Tibial nerve (tissue), 4 donors: ENCODE measurements around the gene KRTAP10-8. TPM values are rescaled to one million over a fixed set of nuclear protein-coding genes. Genes with fewer than 3 reads are reported as not detected.

Experiments used
- DNase-seq, 2 donors: peaks; one replicate each; pipeline ENCODE4 v3.0.0-alpha.2; 2019; ENCODE audit warnings: low spot score in 2 of 2
- H3K27ac ChIP-seq, 4 donors: fragments of 200-600 bp; sonication (generic) in 3 of 4; one replicate each; pipeline ENCODE4 v1.5.1; 2017 to 2019; ENCODE audit warnings: mild to moderate bottlenecking in 1 of 4
- H3K27me3 ChIP-seq, 2 donors: fragments of 200-600 bp; sonication (generic) in 1 of 2; one replicate each; pipeline versions ENCODE4 v1.5.1 to v1.6.0; 2017 to 2019
- H3K36me3 ChIP-seq, 3 donors: fragments of 200-600 bp; sonication (generic); one replicate each; pipeline ENCODE4 v1.5.1; 2018 to 2019
- H3K4me1 ChIP-seq, 4 donors: fragments of 200-600 bp; sonication (generic) in 3 of 4; one replicate each; pipeline ENCODE4 v1.5.1; 2017 to 2019
- H3K4me3 ChIP-seq, 4 donors: fragments of 200-600 bp; sonication (generic) in 3 of 4; one replicate each; pipeline ENCODE4 v1.5.1; 2017 to 2019; ENCODE audit warnings: mild to moderate bottlenecking in 1 of 4, moderate library complexity in 1 of 4
- H3K9me3 ChIP-seq, 4 donors: fragments of 200-600 bp; sonication (generic) in 3 of 4; one replicate each; pipeline ENCODE4 v1.5.1; 2017 to 2019
- EP300 ChIP-seq, 2 donors: sonication (generic); formaldehyde crosslinking; IDR thresholded peaks; one replicate each; pipeline ENCODE4 v1.6.1; 2017; ENCODE audit warnings: antibody characterized with exemption in 2 of 2, mild to moderate bottlenecking in 1 of 2
- POLR2A ChIP-seq, 2 donors: fragments of 450-650 bp; IDR thresholded peaks; one replicate each; pipeline ENCODE4 v1.6.1; 2017; ENCODE audit warnings: antibody characterized with exemption in 2 of 2, mild to moderate bottlenecking in 2 of 2, moderate library complexity in 2 of 2
- WGBS, 2 donors: methylation state at CpG; one replicate each; pipeline ENCODE4 v1.1.5; 2018; 5-methylcytosine and 5-hydroxymethylcytosine counted together
- total RNA-seq, 4 donors: library from RNA; depleted of rRNA; stranded (reverse); fragments of >200 nt; gene quantifications; one replicate each; pipeline ENCODE4 v1.1.0, GENCODE V29; 2016
- TF ChIP-seq, protein P1 (sequence below), 5 experiments: fragments of 200-600 bp in 3 of 5; fragments of 450-650 bp in 2 of 5; sonication (generic) in 3 of 5; IDR thresholded peaks; one replicate each; pipeline ENCODE4 v1.5.1; 2016 to 2019; ENCODE audit warnings: antibody characterized with exemption in 5 of 5, mild to moderate bottlenecking in 3 of 5, moderate library complexity in 2 of 5

The KRTAP10-8 gene
- total RNA-seq, 4 donors from 2014 or later = not detected

DNA sequence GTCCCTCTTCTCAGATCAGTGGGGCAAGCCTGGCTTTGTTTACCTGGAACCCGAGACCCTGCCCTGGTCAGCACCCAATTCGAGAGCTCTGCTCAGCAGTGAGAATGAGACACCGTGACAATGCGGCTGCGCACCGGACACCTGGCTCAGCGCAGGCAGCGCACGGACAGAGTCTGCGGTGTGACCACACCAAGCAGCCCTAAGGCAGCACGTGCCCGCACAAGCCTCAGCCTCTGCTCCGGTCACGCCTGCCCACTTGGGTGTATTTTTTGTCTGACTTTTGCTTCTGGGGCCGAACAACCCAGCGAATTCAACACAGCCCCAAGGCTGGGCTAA lies 4.7 kb downstream of the KRTAP10-8 start:
- Histone ChIP-seq H3K36me3 (no peaks in the 10 kb centered on the region), H3K27ac (no peak overlapping the region), H3K27me3 (no peaks in the 10 kb centered on the region), H3K9me3 (peaks cover 0 to 21% (median 2%) of the 10 kb centered on the region in 4 donors), H3K4me3 (no peak overlapping the region), H3K4me1 (no peaks in the 10 kb centered on the region)
- TF ChIP-seq POLR2A (IDR thresholded peaks at IDR 0.05) (no peak), EP300 (IDR thresholded peaks at IDR 0.05) (no peak)
- TF ChIP-seq, protein P1, sequence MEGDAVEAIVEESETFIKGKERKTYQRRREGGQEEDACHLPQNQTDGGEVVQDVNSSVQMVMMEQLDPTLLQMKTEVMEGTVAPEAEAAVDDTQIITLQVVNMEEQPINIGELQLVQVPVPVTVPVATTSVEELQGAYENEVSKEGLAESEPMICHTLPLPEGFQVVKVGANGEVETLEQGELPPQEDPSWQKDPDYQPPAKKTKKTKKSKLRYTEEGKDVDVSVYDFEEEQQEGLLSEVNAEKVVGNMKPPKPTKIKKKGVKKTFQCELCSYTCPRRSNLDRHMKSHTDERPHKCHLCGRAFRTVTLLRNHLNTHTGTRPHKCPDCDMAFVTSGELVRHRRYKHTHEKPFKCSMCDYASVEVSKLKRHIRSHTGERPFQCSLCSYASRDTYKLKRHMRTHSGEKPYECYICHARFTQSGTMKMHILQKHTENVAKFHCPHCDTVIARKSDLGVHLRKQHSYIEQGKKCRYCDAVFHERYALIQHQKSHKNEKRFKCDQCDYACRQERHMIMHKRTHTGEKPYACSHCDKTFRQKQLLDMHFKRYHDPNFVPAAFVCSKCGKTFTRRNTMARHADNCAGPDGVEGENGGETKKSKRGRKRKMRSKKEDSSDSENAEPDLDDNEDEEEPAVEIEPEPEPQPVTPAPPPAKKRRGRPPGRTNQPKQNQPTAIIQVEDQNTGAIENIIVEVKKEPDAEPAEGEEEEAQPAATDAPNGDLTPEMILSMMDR (IDR thresholded peaks at IDR 0.05) = no peak
- DNase-seq = no peak
- WGBS, 2 donors = 80 to 82% methylated on average over 16 of the region's 16 CpGs

DNA sequence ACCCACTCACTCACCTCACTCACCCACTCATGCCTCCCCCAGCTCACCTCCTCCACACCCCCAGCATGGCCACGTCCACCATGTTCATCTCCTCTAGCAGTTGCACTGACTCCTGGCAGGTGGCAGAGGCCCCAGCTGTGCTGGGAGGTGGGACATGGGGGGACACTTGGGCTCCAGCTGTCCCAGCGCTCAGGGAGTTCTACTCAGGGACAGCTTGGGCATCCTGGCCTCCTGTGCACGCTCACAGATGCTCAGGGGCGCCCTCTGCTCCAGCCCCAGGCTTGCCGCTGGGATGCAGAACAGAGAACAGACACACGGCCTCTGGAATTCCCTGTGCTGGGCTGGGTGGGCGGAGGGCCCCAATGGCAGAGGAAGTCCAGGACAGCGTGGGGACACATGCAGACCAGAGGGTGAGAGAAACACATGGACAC lies 5.2 kb downstream of the KRTAP10-8 start:
- DNase-seq = no peak
- no peak for TF ChIP-seq POLR2A (IDR thresholded peaks at IDR 0.05)
- no peak for TF ChIP-seq EP300 (IDR thresholded peaks at IDR 0.05)
- TF ChIP-seq, protein P1 (IDR thresholded peaks at IDR 0.05) = no peak
- no peak overlapping the region for H3K27ac ChIP-seq
- no peaks in the 10 kb centered on the region for H3K36me3 ChIP-seq
- H3K27me3 ChIP-seq = no peaks in the 10 kb centered on the region
- H3K9me3 ChIP-seq = peaks cover 0 to 21% (median 2%) of the 10 kb centered on the region in 4 donors
- no peaks in the 10 kb centered on the region for H3K4me1 ChIP-seq
- no peak overlapping the region for H3K4me3 ChIP-seq
- WGBS, 2 donors = 30 to 41% methylated on average over 7 to 8 of the region's 8 CpGs

DNA sequence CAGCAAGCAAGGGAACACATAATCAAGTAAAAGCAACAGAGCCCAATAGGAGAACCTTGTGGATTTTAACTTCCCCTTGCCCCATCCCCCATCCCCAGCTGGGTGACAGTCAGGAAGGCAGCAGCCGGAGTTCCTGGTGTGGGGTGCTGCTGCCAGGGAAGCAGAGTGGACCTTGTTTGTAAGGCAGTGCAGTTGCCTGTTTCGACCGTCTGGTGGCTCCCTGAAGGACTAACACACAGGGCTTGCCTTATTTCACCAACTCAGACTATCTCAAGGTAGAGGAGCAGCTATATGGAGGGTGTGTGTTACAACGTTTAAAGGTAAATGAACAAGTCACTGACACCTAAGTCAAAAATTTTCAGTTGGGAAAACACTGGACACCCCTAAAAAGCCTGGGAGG lies 6.6 kb downstream of the KRTAP10-8 start:
- Histone ChIP-seq H3K36me3 (no peaks in the 10 kb centered on the region), H3K9me3 (peaks cover 0 to 28% (median 3%) of the 10 kb centered on the region in 4 donors), H3K4me3 (no peak overlapping the region), H3K4me1 (no peaks in the 10 kb centered on the region), H3K27ac (peak overlapping the region in 1 of 4 donors; percentile 12), H3K27me3 (no peaks in the 10 kb centered on the region)
- TF ChIP-seq POLR2A (IDR thresholded peaks at IDR 0.05) (no peak), EP300 (IDR thresholded peaks at IDR 0.05) (no peak)
- TF ChIP-seq, protein P1 (IDR thresholded peaks at IDR 0.05) = no peak
- WGBS, 2 donors = 10 to 23% methylated on average over 4 of the region's 4 CpGs
- DNase-seq = peak in 1 of 2 donors; percentile 25

DNA sequence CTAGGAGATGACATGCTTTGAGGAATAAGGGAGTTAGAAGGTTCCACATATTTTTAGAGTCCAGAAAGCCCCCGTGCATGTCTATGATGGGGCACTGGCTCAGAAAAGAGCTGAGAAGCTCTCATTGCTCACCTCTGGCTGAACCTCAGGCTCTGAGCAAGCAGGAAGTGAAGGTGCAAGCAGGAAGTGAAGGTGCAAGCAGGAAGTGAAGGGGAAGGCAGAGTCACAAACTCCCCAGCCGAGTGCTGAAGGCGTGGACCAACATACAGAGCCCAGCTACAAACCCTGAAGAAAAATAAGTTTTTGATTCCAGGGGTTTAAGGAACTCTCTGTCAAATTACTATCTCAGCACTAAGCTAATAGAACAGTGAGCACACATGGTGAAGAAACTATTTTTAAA lies 7.0 kb downstream of the KRTAP10-8 start:
- H3K36me3 ChIP-seq = no peaks in the 10 kb centered on the region
- TF ChIP-seq EP300 (IDR thresholded peaks at IDR 0.05) (no peak), POLR2A (IDR thresholded peaks at IDR 0.05) (no peak)
- TF ChIP-seq, protein P1 (IDR thresholded peaks at IDR 0.05) = no peak
- no peaks in the 10 kb centered on the region for H3K27me3 ChIP-seq
- WGBS, 2 donors = 59 to 70% methylated on average over 3 of the region's 3 CpGs
- no peaks in the 10 kb centered on the region for H3K4me1 ChIP-seq
- no peak for DNase-seq
- H3K9me3 ChIP-seq = peaks cover 0 to 32% (median 5%) of the 10 kb centered on the region in 4 donors
- H3K27ac ChIP-seq = peak overlapping the region in 1 of 4 donors; percentile 12
- H3K4me3 ChIP-seq = no peak overlapping the region

DNA sequence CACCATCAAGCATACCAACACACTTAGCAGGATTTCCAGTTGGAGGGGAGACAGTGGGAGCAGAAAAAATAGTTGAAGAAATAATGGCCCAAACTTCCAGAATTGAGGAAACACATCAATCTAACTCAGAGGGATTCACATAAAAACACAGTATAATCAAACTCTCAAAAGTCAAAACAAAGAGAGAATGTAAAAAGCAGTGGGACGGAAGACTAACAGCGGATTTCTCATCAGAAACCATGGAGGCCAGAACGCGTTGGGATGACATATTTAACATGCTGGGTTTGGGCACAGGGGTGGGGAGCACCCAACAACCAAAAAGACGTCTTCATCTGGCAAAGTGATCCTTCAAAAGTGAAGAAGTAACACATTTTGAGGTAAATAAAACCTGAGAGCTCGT lies 8.0 kb downstream of the KRTAP10-8 start:
- WGBS, 2 donors = 84 to 86% methylated on average over 6 of the region's 6 CpGs
- H3K27me3 ChIP-seq = no peaks in the 10 kb centered on the region
- no peak for DNase-seq
- H3K4me1 ChIP-seq = no peaks in the 10 kb centered on the region
- peaks cover 0 to 42% (median 9%) of the 10 kb centered on the region in 4 donors for H3K9me3 ChIP-seq
- H3K36me3 ChIP-seq = no peaks in the 10 kb centered on the region
- no peak overlapping the region for H3K4me3 ChIP-seq
- H3K27ac ChIP-seq = no peak overlapping the region
- no peak for TF ChIP-seq POLR2A (IDR thresholded peaks at IDR 0.05)
- no peak for TF ChIP-seq EP300 (IDR thresholded peaks at IDR 0.05)
- TF ChIP-seq, protein P1 (IDR thresholded peaks at IDR 0.05) = no peak
